Measurements from ENCODE around the gene TECPR1. TPM values are rescaled to one million over a fixed set of nuclear protein-coding genes. Genes with fewer than 3 reads are reported as not detected.

Gene TECPR1
- total RNA-seq, 1 donor from 2014 or later: 10.8 TPM

GRCh38 chr7:98250789-98251188, 1.2 kb downstream of the TECPR1 start:
- peaks cover 3% of the 10 kb centered on the region for H3K27me3 Mint-ChIP-seq (ENCODE audit: insufficient read depth, low read depth)
- Histone ChIP-seq H3K4me3 (peak overlapping the region; percentile 93), H3F3A (ENCODE audit: low read depth) (peaks cover 8% of the 10 kb centered on the region), H3K4me2 (peak overlapping the region; percentile 88), H4K20me1 (ENCODE audit: low read depth) (peaks cover 8% of the 10 kb centered on the region), H3K36me3 (no peaks in the 10 kb centered on the region), H3K4me1 (peaks cover 15% of the 10 kb centered on the region), H3K27ac (no peak overlapping the region), H3K9ac (no peak overlapping the region), H2AFZ (replicated peaks) (no peak overlapping the region), H3K79me2 (ENCODE audit: low read depth) (peaks cover 17% of the 10 kb centered on the region), H3K27me3 (no peaks in the 10 kb centered on the region), H3K9me3 (ENCODE audit: low read depth) (no peaks in the 10 kb centered on the region)
- peaks cover 3% of the 10 kb centered on the region for H3K36me3 Mint-ChIP-seq
- TF ChIP-seq EZH2phosphoT487 (IDR thresholded peaks at IDR 0.05): no peak
- no peaks in the 10 kb centered on the region for H3K9me3 Mint-ChIP-seq
- peak overlapping the region; percentile 97 for H3K4me3 Mint-ChIP-seq
- DNase-seq (ENCODE audit: low spot score): no peak
- H3K27ac Mint-ChIP-seq: no peak overlapping the region
- H3K4me1 Mint-ChIP-seq: peaks cover 23% of the 10 kb centered on the region

GRCh38 chr7:98249106-98249505, 2.9 kb downstream of the TECPR1 start:
- Histone ChIP-seq H3K36me3 (no peaks in the 10 kb centered on the region), H3K9me3 (ENCODE audit: low read depth) (no peaks in the 10 kb centered on the region), H3K4me1 (peaks cover 15% of the 10 kb centered on the region), H3K9ac (no peak overlapping the region), H3K27ac (no peak overlapping the region), H2AFZ (replicated peaks) (no peak overlapping the region), H4K20me1 (ENCODE audit: low read depth) (peaks cover 8% of the 10 kb centered on the region), H3K79me2 (ENCODE audit: low read depth) (peaks cover 13% of the 10 kb centered on the region), H3F3A (ENCODE audit: low read depth) (peaks cover 8% of the 10 kb centered on the region), H3K27me3 (no peaks in the 10 kb centered on the region), H3K4me2 (no peak overlapping the region), H3K4me3 (no peak overlapping the region)
- H3K4me1 Mint-ChIP-seq: peaks cover 19% of the 10 kb centered on the region
- H3K27ac Mint-ChIP-seq: no peak overlapping the region
- DNase-seq (ENCODE audit: low spot score): no peak
- H3K4me3 Mint-ChIP-seq: peak overlapping the region; percentile 16
- TF ChIP-seq CTCF (IDR thresholded peaks at IDR 0.05): no peak
- TF ChIP-seq EZH2 (IDR thresholded peaks at IDR 0.05): no peak
- no peak for TF ChIP-seq EZH2phosphoT487 (IDR thresholded peaks at IDR 0.05)
- no peaks in the 10 kb centered on the region for H3K9me3 Mint-ChIP-seq
- H3K27me3 Mint-ChIP-seq (ENCODE audit: insufficient read depth, low read depth): no peaks in the 10 kb centered on the region
- H3K36me3 Mint-ChIP-seq: no peaks in the 10 kb centered on the region

GRCh38 chr7:98248156-98248555, 3.9 kb downstream of the TECPR1 start:
- peaks cover 13% of the 10 kb centered on the region for H3K4me1 ChIP-seq
- no peaks in the 10 kb centered on the region for H3K27me3 ChIP-seq
- no peak overlapping the region for H3K4me2 ChIP-seq
- H3K27ac ChIP-seq: no peak overlapping the region
- H4K20me1 ChIP-seq (ENCODE audit: low read depth): peaks cover 5% of the 10 kb centered on the region
- no peaks in the 10 kb centered on the region for H3K27me3 Mint-ChIP-seq (ENCODE audit: insufficient read depth, low read depth)
- H3K4me1 Mint-ChIP-seq: peaks cover 17% of the 10 kb centered on the region
- peaks cover 8% of the 10 kb centered on the region for H3K79me2 ChIP-seq (ENCODE audit: low read depth)
- no peak overlapping the region for H3K27ac Mint-ChIP-seq
- no peaks in the 10 kb centered on the region for H3K36me3 ChIP-seq
- no peak overlapping the region for H3K4me3 Mint-ChIP-seq
- H2AFZ ChIP-seq (replicated peaks): no peak overlapping the region
- H3K36me3 Mint-ChIP-seq: no peaks in the 10 kb centered on the region
- no peak for TF ChIP-seq EZH2phosphoT487 (IDR thresholded peaks at IDR 0.05)
- TF ChIP-seq EZH2 (IDR thresholded peaks at IDR 0.05): no peak
- TF ChIP-seq CTCF (IDR thresholded peaks at IDR 0.05): no peak
- no peaks in the 10 kb centered on the region for H3K9me3 ChIP-seq (ENCODE audit: low read depth)
- peaks cover 8% of the 10 kb centered on the region for H3F3A ChIP-seq (ENCODE audit: low read depth)
- H3K9me3 Mint-ChIP-seq: no peaks in the 10 kb centered on the region
- no peak overlapping the region for H3K9ac ChIP-seq
- H3K4me3 ChIP-seq: no peak overlapping the region
- no peak for DNase-seq (ENCODE audit: low spot score)

GRCh38 chr7:98244871-98245270, 7.2 kb downstream of the TECPR1 start:
- H3K4me3 ChIP-seq: no peak overlapping the region
- H3K27me3 ChIP-seq: no peaks in the 10 kb centered on the region
- no peaks in the 10 kb centered on the region for H3K36me3 ChIP-seq
- Mint-ChIP-seq H3K36me3 (peaks cover 2% of the 10 kb centered on the region), H3K9me3 (no peaks in the 10 kb centered on the region), H3K4me3 (no peak overlapping the region), H3K27ac (no peak overlapping the region), H3K27me3 (ENCODE audit: insufficient read depth, low read depth) (no peaks in the 10 kb centered on the region), H3K4me1 (peaks cover under 1% of the 10 kb centered on the region)
- peaks cover 6% of the 10 kb centered on the region for H3K4me1 ChIP-seq
- H3K9ac ChIP-seq: no peak overlapping the region
- H2AFZ ChIP-seq (replicated peaks): no peak overlapping the region
- H3F3A ChIP-seq (ENCODE audit: low read depth): no peaks in the 10 kb centered on the region
- TF ChIP-seq EZH2 (IDR thresholded peaks at IDR 0.05) (no peak), CTCF (IDR thresholded peaks at IDR 0.05) (no peak), EZH2phosphoT487 (IDR thresholded peaks at IDR 0.05) (no peak)
- H3K9me3 ChIP-seq (ENCODE audit: low read depth): no peaks in the 10 kb centered on the region
- no peaks in the 10 kb centered on the region for H3K79me2 ChIP-seq (ENCODE audit: low read depth)
- H4K20me1 ChIP-seq (ENCODE audit: low read depth): no peaks in the 10 kb centered on the region
- no peak overlapping the region for H3K27ac ChIP-seq
- DNase-seq (ENCODE audit: low spot score): no peak
- no peak overlapping the region for H3K4me2 ChIP-seq

Measured in neural progenitor cell (in vitro differentiated cells).